GM13977 (cell line): ENCODE data around the gene SKAP1.

Experiments used
- DNase-seq: peaks from one replicate; pipeline ENCODE4 v3.0.0; 2012; ENCODE audit warnings: low spot score
- in situ Hi-C: fragments of 300-500 bp; cut with MboI; formaldehyde crosslinking; loops from one replicate; pipeline ENCODE4 v1.12.0; 2022; ENCODE audit warnings: low sequenced_read_pairs, low pct_unique_long_range_greater_than_20kb, mixed read lengths, inconsistent platforms; ENCODE audit not compliant: unreplicated experiment
- TF ChIP-seq, protein P1 (sequence below): IDR thresholded peaks from 2 replicates; pipeline ENCODE4 v1.5.1; 2012; ENCODE audit warnings: mild to moderate bottlenecking, control low read depth; ENCODE audit not compliant: insufficient read depth; ENCODE audit errors: extremely low read depth, missing control alignments

Gene SKAP1

GRCh38 chr17:48123111-48123510 is 306.9 kb downstream of the SKAP1 start:
- in situ Hi-C loops: no loop called here
- DNase-seq: no peak
- TF ChIP-seq, protein P1, sequence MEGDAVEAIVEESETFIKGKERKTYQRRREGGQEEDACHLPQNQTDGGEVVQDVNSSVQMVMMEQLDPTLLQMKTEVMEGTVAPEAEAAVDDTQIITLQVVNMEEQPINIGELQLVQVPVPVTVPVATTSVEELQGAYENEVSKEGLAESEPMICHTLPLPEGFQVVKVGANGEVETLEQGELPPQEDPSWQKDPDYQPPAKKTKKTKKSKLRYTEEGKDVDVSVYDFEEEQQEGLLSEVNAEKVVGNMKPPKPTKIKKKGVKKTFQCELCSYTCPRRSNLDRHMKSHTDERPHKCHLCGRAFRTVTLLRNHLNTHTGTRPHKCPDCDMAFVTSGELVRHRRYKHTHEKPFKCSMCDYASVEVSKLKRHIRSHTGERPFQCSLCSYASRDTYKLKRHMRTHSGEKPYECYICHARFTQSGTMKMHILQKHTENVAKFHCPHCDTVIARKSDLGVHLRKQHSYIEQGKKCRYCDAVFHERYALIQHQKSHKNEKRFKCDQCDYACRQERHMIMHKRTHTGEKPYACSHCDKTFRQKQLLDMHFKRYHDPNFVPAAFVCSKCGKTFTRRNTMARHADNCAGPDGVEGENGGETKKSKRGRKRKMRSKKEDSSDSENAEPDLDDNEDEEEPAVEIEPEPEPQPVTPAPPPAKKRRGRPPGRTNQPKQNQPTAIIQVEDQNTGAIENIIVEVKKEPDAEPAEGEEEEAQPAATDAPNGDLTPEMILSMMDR: no peak

- in situ Hi-C loops: no loop called here
- no peak for DNase-seq
- TF ChIP-seq, protein P1: no peak
These were observed 307.4 kb downstream of the SKAP1 start for GRCh38 chr17:48122665-48123045.

DNA sequence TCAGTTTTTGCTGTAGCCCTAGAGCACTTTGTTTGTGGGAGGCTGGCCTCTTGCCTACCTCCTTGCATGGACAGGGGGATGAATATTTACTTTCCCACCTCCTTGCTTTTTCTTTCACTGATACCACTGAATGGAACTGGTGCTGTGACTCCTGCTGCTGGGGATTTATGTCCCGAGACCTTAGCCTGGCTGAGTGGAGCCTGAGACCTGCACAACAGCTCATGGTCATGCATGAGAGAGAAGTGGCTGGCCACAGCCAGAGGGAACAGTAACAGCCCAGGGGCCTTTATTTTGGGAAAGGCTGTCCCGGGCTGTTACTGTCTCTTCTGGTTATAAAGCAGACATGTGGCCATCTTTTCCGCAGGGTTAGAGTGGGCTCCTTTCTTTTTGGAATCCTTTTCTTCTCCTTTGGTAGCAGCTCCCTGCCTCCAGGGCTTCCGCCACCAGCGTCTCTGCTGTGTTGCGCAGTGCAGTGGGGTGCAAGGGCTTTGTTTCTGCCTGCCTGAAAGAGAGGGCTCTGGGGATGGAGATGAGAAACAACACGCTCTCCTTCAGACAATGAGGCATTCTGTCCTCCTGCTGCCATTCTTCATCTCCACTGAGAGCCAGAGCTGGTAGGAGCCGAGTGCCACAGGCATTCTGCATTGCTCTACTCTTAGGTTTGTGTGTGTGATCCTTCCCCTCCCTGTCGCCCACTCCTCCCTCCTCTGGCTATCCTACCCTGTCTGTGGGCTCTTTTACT is 307.9 kb downstream of the SKAP1 start:
- TF ChIP-seq, protein P1: no peak
- in situ Hi-C loops: no loop called here
- no peak for DNase-seq

DNA sequence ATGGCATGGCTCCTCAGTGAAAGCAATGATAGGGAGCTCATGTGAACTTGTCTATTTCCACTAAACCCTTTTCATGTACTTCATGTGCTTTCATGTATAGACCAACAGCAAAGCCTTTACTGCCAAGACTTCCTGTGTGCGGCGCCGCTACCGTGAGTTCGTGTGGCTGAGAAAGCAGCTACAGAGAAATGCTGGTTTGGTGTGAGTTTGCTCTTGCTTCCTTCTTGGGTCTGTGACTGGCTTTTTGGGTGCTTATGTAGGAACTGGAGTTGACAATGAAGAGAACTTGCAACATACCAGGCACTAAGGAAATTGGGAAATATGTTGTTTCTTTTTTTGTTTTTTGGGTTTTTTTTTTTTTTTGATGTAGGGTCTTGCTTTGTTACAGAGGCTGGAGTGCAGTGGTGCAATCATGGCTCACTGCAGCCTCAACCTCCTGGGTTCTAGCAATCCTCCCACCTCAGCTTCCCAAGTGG is 316.8 kb downstream of the SKAP1 start:
- in situ Hi-C loops: no loop called here
- TF ChIP-seq, protein P1: no peak

GRCh38 chr17:48111937-48112241 is 318.1 kb downstream of the SKAP1 start:
- TF ChIP-seq, protein P1: no peak

More for the DNA sequence above, 316.8 kb downstream of the SKAP1 start:
- DNase-seq: peak; percentile 57

GRCh38 chr17:48110761-48111160 is 319.3 kb downstream of the SKAP1 start:
- no peak for DNase-seq
- in situ Hi-C loops: no loop called here
- TF ChIP-seq, protein P1: no peak

More at GRCh38 chr17:48111937-48112241, 318.1 kb downstream of the SKAP1 start:
- DNase-seq: no peak
- in situ Hi-C loops: no loop called here
